HFFc6 (cell line): ENCODE results near the gene CELF4. TPM values are rescaled to one million over a fixed set of nuclear protein-coding genes. Genes with fewer than 3 reads are reported as not detected.

Experiments used
- DNase-seq: peaks from one replicate; pipeline ENCODE4 v3.0.0-alpha.2; 2018
- H3K27ac Mint-ChIP-seq: 2 replicates; pipeline ENCODE4 v1.8.0; 2020; ENCODE audit warnings: mild to moderate bottlenecking, mixed read lengths
- H3K27me3 Mint-ChIP-seq: 2 replicates; pipeline ENCODE4 v1.8.0; 2021; ENCODE audit warnings: mild to moderate bottlenecking, moderate library complexity, mixed read lengths; ENCODE audit not compliant: insufficient read depth
- H3K36me3 Mint-ChIP-seq: 2 replicates; pipeline ENCODE4 v1.8.0; 2021; ENCODE audit warnings: low read depth, mixed read lengths
- H3K4me1 Mint-ChIP-seq: 2 replicates; pipeline ENCODE4 v1.8.0; 2020; ENCODE audit warnings: low read depth, mixed read lengths
- H3K4me3 Mint-ChIP-seq: 2 replicates; pipeline ENCODE4 v1.8.0; 2020; ENCODE audit warnings: mild to moderate bottlenecking, moderate library complexity, mixed read lengths
- H3K9me3 Mint-ChIP-seq: 2 replicates; pipeline ENCODE4 v1.8.0; 2020; ENCODE audit warnings: mild to moderate bottlenecking, mixed read lengths
- total RNA-seq, 6 experiments: library from RNA; stranded (reverse); fragmentation: NEBNext Ultra II Directional; extraction: Animal tissue kit (Norgen Biotek cat#: 25700); gene quantifications; 2 replicates in 1 of 6; 3 replicates in 5 of 6; pipeline ENCODE4 v1.2.3, GENCODE V29; 2021
- TF ChIP-seq, protein P1 (sequence below): fragments of 200-600 bp; sonication (generic); IDR thresholded peaks from 2 replicates; pipeline ENCODE4 v1.5.0; 2021; ENCODE audit warnings: antibody characterized with exemption, mild to moderate bottlenecking

The CELF4 gene
- total RNA-seq, 6 experiments from 2014 or later: not detected

DNA sequence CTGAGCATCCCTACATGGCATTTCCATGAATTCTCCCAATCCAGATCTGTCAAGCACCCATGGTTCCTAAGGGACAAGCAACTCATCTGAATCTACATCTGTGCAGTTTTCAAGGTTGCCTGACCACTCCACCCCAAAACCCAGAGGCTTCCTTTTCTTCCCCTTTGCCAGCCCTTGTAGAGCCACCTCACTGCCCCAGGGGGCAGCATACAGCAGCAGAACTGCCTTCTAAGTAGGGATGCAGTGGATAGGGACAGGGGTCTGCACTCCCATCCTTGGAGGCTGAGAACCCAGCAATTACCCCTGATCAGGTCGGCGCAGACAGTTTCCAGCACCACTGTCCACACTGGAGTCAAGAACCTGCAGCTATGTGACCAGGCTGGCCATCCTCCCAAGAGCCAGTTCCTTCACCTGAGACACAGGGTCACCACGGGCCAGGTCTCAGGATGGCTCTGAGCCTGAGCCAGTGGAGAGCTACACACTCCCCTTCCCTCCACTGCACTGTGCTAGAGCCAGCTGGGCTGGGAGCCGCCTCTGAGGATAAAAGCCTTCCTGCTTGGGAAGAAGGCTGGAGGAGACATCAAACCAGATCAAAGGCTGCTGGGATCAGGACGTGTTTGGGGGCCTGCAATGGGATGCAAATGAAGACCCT, 283.1 kb downstream of the CELF4 start:
- H3K27me3 Mint-ChIP-seq: peaks cover 22% of the 10 kb centered on the region
- TF ChIP-seq, protein P1, sequence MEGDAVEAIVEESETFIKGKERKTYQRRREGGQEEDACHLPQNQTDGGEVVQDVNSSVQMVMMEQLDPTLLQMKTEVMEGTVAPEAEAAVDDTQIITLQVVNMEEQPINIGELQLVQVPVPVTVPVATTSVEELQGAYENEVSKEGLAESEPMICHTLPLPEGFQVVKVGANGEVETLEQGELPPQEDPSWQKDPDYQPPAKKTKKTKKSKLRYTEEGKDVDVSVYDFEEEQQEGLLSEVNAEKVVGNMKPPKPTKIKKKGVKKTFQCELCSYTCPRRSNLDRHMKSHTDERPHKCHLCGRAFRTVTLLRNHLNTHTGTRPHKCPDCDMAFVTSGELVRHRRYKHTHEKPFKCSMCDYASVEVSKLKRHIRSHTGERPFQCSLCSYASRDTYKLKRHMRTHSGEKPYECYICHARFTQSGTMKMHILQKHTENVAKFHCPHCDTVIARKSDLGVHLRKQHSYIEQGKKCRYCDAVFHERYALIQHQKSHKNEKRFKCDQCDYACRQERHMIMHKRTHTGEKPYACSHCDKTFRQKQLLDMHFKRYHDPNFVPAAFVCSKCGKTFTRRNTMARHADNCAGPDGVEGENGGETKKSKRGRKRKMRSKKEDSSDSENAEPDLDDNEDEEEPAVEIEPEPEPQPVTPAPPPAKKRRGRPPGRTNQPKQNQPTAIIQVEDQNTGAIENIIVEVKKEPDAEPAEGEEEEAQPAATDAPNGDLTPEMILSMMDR: peak; percentile 63
- no peaks in the 10 kb centered on the region for H3K36me3 Mint-ChIP-seq
- H3K4me1 Mint-ChIP-seq: no peaks in the 10 kb centered on the region
- DNase-seq: no peak
- H3K4me3 Mint-ChIP-seq: no peak overlapping the region
- no peak overlapping the region for H3K27ac Mint-ChIP-seq
- no peaks in the 10 kb centered on the region for H3K9me3 Mint-ChIP-seq

DNA sequence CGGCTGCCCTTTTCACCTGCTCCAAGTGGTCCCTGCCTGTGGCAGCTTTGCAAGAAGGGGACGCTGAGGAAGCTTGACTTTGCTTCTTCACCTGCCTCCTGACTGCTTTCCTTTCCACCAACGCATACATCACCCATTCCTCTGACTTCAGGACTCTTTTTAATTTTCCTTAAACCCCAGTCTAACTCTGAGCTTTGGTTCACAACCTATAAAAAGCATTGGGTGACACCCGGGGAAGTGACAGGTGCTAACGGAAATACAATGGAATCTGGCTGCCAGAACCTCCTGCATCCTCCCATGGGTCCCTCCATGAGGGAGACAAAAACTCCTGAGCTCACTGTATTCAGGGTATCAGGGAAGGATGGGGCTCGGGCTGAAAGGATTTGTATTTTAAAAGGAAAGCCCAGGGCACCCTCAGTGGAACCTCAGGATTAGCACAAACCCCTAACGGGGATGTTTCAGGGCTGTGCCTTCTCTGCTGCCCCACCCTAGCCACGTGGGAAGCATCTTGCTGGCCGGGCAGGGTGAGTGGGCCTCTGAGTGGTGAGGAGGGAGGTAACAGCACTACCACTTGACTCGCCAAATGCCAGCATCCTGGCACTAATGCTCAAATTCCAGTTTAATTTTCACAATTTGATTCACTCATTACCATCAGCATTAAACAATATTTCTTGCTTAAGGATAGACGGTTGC, 284.8 kb downstream of the CELF4 start:
- H3K27me3 Mint-ChIP-seq: peaks cover 28% of the 10 kb centered on the region
- H3K4me3 Mint-ChIP-seq: no peak overlapping the region
- TF ChIP-seq, protein P1: no peak
- no peaks in the 10 kb centered on the region for H3K4me1 Mint-ChIP-seq
- no peak overlapping the region for H3K27ac Mint-ChIP-seq
- H3K36me3 Mint-ChIP-seq: no peaks in the 10 kb centered on the region; the same call in 1 of the 2 replicates
- H3K9me3 Mint-ChIP-seq: no peaks in the 10 kb centered on the region
- DNase-seq: no peak

DNA sequence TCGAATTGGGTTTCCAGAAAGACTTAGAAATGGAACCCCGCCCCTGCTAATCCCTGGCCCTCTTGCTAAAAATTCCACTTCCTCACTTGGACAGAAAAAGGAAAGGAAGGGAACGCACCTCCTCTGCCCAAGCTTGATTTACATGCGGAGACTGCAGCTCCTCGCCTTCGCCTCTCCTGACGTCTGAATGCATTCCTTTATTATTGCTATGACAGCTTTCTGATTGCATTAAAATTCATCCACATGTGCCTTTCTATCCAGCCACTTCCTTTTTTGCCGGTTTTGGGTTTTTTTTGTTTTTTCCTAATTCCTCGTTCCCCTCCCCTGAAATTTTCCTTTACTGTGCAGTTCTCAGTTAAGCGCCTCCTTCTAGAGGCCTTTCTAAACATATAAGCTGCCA, 287.8 kb downstream of the CELF4 start:
- no peaks in the 10 kb centered on the region for H3K9me3 Mint-ChIP-seq
- H3K27me3 Mint-ChIP-seq: peaks cover 42% of the 10 kb centered on the region
- H3K36me3 Mint-ChIP-seq: peaks cover 3% of the 10 kb centered on the region; the same call in 1 of the 2 replicates
- H3K4me3 Mint-ChIP-seq: no peak overlapping the region
- H3K4me1 Mint-ChIP-seq: no peaks in the 10 kb centered on the region
- TF ChIP-seq, protein P1: no peak
- H3K27ac Mint-ChIP-seq: no peak overlapping the region
- DNase-seq: no peak

DNA sequence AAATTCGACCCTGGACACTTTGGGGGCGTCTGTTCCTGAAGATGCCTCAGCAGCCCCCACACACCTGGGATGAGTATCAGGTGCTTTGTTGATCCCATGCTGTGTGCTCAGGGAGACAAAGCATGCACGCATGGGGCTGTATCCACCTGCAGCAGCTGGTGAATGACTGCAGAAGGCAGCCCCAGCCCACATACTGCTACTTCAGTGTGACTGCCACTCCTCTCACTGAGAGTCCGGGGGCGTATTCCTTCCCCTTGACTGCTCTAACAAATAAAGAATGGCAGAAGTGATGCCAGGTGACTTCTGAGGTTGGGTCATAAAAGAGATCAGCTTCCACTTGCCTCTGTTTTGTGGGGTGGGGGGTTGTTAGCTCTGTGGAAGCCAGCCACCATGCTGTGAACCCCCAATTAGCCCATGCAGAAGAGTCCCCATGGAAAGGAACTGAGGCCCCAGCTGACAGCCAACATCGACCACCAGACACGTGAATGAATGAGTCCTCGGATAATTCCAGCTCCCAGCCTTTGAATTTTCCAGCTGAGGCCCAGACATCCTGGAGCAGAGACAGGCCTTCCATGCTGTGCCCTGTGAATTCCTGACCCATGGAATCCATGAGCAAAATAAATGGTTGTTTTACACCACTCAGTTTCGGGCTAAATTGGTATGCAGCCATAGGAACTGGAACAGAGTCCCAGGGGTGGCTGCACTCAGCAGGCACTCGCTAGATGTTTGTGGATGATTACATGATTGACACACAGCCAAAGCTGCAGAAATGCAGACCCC, 289.3 kb downstream of the CELF4 start:
- no peak overlapping the region for H3K4me3 Mint-ChIP-seq
- TF ChIP-seq, protein P1: no peak

DNA sequence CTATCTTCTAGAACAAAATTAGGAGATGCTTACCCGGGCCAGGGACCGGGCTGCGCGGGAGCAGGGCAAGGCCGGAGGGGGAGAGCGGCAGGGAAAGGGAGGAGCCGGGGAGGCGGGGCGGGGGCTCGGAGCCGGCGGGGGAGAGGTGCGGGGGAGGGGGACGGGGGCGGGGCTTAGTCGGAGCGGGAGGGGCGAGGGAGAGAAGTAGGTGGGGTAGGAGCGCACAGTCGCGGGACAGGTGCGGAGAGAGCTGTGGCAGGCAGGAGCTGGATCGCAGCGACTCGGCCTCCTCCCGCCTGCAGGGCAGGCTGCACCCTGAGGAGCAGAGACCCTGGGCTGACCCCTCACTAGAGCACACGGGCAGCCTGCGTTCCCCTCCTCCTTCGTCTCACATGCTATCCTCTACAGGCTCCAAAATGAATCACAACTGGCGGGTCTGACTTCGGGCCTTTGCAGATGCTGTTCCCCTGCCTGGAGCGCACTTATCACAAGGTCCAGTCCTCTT, 290.3 kb downstream of the CELF4 start:
- Mint-ChIP-seq H3K9me3 (no peaks in the 10 kb centered on the region), H3K27me3 (peaks cover 33% of the 10 kb centered on the region)

More for the DNA sequence above, 289.3 kb downstream of the CELF4 start:
- H3K27me3 Mint-ChIP-seq: peaks cover 41% of the 10 kb centered on the region
- no peak overlapping the region for H3K27ac Mint-ChIP-seq
- no peak for DNase-seq
- peaks cover 3% of the 10 kb centered on the region; the same call in 1 of the 2 replicates for H3K36me3 Mint-ChIP-seq
- H3K9me3 Mint-ChIP-seq: no peaks in the 10 kb centered on the region
- no peaks in the 10 kb centered on the region for H3K4me1 Mint-ChIP-seq

More for the DNA sequence above, 290.3 kb downstream of the CELF4 start:
- H3K27ac Mint-ChIP-seq: no peak overlapping the region
- TF ChIP-seq, protein P1: no peak
- no peak for DNase-seq
- H3K4me3 Mint-ChIP-seq: no peak overlapping the region
- peaks cover 3% of the 10 kb centered on the region; the same call in 1 of the 2 replicates for H3K36me3 Mint-ChIP-seq
- no peaks in the 10 kb centered on the region for H3K4me1 Mint-ChIP-seq
